GM19455 (cell line): Measurements from ENCODE around the gene KCTD17.
"Not testable (repeated sequence)": the region's sequence is repeated elsewhere in the genome, so short reads cannot be mapped to it uniquely, and the experiment has no call there.

Experiments used
- ATAC-seq: cut with Tn5 transposase; IDR thresholded peaks from one replicate; pipeline ENCODE4 v1.9.1; 2021; ENCODE audit not compliant: unreplicated experiment

The KCTD17 gene

GRCh38 chr22:37057796-37058510 is 6.4 kb downstream of the KCTD17 start:
- no peak for ATAC-seq

DNA sequence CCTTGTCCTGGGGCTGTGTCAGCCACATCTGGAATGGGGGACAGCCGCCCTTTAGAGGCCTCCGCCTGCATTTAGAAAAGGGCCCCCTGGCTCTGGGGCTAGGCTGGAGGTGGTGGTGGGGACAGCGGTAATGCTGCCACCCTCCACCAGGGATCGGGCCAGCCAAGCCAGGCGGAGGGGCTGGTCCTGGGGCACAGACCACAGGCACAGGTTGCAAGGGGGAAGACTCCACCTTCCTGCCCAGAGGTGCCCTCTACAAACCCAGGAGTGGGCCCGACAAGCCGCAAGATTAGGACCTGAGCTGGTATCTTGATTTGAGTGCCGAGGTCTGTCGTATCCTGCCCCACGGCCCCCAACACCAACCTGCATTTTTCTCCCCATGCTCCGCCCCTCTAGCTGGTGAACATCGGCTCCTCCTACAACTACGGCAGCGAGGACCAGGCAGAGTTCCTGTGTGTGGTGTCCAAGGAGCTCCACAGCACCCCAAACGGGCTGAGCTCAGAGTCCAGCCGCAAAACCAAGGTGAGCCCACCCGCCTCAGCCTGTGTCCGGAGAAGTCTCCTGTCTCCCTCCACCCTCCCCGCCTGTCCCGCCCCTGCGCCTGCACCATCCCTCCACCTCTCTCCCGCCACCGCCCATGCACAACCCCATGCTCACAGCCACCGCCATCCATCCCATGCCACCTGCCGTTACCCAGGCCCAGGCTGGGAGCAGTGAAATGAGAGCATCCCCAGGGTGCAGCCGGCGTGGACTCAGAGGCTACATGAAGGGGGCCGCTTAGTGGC is 7.6 kb downstream of the KCTD17 start:
- no peak for ATAC-seq

DNA sequence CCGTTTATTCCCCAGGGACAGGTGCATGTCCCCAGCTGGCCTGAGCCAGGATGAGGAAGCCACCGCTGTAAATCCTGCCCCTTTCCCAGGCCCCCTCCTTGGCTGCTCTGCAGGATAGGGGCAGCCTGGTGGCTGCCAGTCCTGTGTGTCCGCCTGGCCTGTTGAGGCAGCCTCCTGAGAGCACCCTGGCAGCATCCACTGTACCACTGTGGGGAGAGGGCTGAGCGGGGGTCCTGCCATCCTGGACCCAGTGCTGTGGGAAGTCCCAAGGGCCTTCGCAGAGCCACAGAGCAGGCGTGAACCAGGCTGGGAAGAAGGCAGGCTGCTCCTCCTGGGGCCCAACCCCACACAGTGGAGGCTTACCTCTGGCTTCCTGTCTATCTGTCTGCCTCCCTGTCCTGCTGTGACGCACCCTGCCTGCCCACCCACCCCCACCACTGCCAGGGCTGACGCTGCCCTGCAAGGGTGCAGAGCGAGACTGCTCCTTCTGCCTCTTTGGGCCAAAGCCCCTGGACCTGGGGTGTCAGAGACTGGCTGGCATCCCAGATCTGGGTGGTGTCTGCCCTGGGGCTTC is 8.4 kb downstream of the KCTD17 start:
- no peak for ATAC-seq

DNA sequence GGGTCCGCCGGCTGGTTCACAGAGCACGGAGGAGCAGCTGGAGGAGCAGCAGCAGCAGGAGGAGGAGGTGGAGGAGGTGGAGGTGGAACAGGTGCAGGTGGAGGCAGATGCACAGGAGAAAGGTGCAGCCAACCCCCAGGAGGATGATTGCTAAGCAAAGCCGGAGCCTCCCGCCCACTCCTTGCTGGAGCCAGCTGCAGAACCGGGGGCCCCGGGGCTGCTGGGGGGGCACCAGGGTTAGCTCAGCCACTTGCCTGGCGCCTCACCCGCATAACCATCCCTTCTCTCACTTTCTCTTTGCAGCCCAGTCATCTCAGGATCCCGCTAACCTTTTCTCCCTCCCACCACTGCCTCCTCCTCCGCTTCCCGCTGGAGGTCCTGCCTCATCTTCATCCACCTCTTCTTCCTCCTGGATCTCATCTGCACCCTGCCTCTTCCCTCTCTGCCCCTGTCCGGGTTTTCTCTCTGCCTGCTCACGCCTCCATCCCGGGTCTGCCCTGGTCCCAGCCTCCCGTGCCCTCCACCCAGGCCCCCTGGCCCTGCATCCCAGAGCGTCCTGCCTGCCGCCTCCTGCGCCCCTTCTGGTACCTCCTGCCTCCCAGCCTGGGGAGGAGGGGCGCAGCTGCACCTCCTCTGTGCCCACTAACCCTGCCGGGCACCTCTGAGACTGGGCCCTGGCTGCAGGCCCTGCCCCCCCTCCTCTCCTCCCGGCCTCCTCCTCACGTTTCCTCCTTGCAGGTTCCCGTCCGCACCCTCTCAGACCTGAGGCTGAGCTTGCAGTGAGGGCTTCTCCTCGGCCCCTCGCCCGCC is 9.5 kb downstream of the KCTD17 start:
- no peak for ATAC-seq

- no peak for ATAC-seq
These were observed 10.3 kb downstream of the KCTD17 start for GRCh38 chr22:37061611-37062375.

DNA sequence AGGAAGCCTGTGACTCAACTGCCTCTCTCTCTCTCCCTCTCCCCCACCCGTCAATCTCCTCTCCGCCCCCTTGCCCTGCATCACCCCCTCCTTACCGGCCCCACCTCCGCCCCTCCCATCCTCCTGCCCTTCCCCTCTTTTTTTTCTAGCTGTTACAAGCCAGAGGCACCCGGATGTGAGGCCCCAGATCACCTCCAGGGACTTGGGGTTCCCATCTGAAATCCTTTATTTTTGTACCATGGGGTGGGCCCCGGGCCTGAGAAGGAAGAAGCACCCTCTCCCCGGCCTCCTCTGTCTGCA is 10.8 kb downstream of the KCTD17 start:
- ATAC-seq: no peak

DNA sequence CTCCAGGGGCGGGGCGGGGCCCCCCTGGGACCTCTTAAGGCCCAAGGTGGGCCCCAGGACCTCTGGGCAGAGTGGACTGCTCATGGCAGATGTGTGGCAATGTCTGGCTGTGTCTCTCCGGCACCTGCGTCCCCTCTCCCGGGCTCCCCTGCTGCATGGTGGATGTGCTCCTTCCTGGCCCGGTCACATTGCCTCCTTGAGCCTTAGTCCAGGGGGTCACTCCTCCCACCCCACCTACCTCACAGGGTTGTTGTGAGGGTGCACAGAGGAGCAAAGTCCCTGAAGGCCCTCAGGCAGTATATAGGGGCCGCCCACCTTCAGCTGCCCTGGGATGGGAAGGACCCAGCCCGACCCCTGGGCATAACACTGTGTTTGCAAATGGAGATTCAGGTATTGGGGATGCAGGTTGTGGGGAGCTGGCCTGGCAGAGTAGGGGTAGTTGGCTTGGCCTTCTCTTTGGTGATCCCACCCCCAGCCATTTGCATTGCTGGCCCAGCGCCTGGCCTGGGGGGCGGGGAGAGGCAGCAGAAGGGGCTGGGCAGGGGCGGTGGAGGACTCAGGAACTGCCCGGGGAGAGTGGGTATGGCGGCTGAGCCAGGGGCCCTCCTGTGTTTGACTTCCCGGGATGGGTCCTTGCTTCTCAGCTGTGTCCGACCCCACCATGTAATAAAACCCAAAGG is 11.3 kb downstream of the KCTD17 start:
- no peak for ATAC-seq

DNA sequence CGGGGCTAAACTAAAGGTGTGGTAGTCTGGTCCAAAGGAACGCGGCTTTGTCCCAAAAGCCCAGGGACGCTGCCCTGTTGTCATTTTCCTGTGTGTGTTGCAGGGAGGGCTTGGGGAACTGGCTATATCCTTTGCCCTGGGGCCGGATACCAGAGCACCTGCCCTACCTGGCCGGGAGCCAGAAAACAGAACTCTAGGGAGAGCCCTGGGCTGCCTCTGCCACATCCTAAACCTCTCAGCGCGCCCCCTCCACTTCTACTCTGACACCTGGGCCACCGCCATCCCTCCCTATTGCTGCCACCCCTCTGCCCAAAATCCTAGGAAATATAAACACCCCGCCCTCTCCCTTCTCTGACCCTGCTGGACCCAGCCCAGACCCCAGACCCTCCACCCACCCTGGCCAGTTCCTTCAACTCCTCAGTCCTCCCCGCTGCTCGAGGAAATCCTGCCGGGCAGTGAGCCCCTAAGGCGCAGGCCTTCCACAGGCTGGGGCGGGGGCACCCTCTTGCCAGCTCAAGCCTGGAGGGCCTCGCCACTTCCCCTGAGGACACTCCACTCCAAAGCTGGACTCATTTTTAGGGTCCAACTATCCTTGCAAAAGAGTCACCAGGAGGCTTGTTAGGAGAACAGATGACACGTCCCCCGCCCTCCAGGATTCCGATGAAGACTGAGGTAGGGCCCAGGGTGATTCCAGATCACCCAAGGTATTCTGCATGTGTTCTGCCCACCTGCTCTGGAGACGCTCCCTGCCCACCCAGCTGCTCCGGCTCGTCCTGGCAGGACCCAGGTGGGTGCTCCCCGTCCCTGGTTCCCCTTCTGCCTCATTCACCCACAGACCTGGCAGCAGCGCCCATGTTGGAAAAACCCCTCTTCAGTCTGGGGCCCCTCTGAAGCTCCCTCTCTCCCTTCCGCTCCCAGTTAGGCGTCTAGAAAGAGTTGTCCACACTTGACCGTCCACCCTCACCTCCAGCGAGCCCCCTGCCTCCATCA is 12.2 kb downstream of the KCTD17 start:
- ATAC-seq: no peak

DNA sequence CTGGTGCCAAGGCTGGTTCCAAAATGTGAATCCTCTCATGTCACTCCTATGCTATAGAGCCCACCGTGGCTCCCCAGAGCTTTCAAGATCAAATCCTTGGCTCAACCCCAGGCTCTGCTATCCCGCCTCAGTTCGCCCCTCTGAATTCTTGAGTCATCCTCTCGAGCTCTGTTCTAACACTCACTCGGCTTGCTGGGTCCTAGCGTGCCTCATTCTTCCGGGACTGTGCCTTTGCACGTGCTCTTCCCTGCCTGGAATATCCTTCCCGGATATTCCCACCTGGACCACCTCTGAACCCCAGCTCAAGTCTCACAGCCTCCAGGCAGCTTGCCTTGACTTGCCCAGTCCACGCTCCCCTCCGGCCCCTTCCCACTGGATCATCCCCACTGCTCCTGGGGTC is 13.0 kb downstream of the KCTD17 start:
- no peak for ATAC-seq

- no peak for ATAC-seq
These were observed 13.6 kb downstream of the KCTD17 start for GRCh38 chr22:37065180-37065579.

GRCh38 chr22:37065961-37066360 is 14.4 kb downstream of the KCTD17 start:
- ATAC-seq: no peak

- no peak for ATAC-seq
These were observed 15.9 kb downstream of the KCTD17 start for GRCh38 chr22:37067428-37067827.

DNA sequence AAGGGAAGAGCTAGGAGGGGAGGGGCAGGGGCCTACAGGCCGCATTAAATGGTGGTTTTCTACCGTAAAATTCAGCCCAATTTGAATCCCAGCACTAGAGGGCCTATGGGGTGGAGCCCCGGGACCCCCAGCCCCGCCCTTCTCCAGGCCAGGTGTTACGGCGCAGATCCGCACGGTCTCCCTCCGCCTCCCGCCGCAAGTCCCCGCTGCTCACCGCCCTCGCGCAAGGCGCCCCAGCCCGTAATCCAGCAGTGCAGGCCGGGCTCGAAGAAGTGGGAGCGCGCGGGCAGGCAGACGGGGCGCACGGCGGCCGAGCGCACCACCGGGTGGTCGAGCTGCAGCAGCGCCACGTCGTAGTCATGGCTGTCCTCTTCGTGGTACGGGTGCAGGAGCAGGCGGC is 17.3 kb downstream of the KCTD17 start:
- ATAC-seq: no peak

GRCh38 chr22:37069319-37069718 is 17.8 kb downstream of the KCTD17 start:
- ATAC-seq: no peak

DNA sequence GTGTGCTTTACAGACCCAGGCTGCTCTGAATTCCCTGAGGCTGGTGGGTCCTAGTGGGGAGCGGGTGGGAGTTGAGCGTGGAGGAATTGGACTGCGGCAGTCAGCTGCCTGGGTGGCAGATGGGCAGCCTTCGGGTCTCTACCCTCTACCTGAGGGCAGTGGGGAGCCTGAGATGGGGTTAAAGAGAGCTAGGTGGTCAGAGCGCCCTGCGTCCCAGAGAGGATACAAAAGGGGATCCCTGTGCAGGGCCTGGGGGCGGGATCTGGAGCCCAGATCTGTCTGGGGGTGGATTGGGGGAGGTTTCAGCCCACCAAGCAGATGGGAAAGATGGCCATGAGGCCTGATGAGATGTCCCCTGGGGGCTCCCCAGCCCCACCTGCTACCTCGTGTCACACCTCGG is 18.2 kb downstream of the KCTD17 start:
- no peak for ATAC-seq

DNA sequence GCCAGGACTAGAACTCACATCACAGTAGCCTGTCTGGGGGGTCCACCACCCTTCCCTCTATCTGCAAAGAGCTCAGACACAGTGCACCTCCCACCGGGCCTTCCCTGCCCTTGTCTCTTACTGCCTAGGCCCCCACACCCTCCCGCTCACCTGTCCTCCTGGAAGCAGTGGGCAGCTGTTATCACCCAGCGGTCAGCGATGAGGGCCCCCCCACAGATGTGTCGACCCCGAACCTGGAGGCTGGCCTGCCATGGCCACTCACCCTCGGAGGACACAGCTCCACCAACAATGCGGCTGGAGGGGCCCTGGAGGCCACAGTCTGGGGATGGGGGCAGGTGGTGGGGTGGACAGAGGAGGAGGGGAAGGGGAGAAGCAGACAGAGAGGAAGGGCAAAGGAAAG is 18.8 kb downstream of the KCTD17 start:
- no peak for ATAC-seq

- ATAC-seq: no peak
These were observed 19.2 kb downstream of the KCTD17 start for GRCh38 chr22:37070744-37071143.

DNA sequence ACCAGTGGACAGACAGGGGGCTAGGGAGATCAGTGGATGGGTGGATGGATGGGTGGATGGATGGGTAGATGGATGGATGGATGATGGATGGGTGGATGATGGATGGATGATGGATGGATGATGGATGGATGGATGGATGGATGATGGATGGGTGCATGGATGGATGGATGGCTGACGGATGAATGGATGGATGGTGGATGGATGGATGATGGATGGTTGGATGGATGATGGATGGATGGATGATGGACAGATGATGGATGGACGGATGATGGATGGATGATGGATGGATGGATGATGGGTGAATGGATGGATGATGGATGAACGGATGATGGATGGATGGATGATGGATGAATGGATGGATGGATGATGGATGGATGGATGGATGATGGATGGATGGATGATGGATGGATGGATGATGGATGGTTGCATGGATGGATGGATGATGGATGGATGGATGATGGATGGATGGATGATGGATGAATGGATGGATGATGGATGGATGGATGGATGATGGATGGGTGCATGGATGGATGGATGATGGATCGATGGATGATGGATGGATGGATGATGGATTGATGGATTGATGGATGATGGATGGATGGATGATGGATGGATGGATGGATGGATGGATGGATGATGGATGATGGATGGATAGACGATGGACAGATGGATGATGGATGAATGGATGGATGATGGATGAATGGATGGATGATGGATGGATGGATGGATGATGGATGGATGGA is 20.5 kb downstream of the KCTD17 start:
- not testable (repeated sequence) for ATAC-seq
